ENCODE data around the gene SNX21. TPM values are rescaled to one million over a fixed set of nuclear protein-coding genes. Genes with fewer than 3 reads are reported as not detected.
"Not testable (repeated sequence)": the region's sequence is repeated elsewhere in the genome, so short reads cannot be mapped to it uniquely, and the experiment has no call there.

The SNX21 gene
- total RNA-seq, 2 experiments from 2014 or later, result 1.6 TPM

DNA sequence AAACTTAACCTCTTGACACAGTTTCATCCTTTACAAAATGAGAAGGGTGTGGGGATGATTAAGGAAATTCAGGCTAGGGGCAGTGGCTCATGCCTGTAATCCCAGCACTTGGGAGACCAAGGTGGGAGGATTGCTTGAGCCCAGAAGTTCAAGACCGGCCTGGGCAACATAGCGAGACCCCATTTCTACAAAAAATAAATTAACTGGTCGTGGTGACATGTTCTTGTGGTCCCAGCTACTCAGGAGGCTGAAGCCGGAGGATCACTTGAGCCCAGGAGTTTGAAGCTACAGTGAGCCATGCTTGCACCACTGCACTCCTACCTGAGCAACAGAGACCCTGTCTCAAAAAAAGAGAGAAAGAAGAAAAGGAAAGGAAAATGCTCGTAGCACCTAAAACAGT, 32.9 kb downstream of the SNX21 start:
- ChIA-PET POLR2A (no interaction called here), CTCF (no interaction called here)

DNA sequence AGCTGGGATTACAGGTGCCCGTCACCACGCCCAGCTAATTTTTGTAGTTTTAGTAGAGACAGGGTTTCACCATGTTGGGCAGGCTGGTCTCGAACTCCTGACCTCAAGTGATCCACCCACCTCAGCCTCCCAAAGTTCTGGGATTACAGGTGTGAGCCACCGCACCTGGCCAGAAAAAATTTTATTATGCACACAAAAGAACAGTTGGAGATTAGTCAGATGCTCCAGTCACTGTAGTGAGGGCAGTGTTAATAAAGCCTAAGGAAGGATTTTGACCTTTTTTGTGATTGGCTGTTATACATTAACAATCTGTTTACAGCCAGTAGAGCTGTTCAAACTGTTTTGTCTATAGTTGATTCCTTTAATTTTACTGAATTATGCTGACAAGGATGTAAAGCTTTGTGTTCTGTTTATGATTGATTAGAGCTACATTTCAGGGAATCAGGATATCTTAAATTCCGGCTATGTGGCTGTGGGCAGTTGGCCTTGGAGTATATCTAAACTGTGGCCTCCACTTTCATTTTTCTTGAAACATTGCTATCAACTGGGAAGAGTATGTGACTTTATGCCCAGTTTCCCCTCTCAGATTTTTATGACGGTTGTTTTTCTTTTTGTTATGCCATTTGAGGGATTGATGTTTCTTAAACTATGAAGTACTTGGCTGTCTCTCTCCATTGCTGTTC, 33.7 kb downstream of the SNX21 start:
- ChIA-PET CTCF (no interaction called here), POLR2A (no interaction called here)

DNA sequence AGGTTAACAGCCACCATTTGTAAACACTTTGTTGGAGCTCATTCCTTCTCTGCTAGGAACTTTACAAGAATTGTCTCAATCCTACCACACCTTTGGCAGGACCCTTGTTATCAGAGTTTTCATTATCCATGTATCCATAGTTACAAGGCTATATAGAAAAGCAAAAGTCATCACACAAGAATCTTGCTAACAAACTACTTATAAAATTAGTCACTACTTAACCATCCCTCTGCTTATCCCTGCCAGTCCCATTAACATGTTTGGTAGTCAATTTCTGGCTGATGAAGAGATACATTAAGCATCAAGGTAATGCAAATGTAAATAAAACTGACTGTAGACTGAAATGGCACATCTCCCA, 34.2 kb downstream of the SNX21 start:
- ChIA-PET CTCF (no interaction called here), POLR2A (no interaction called here)

DNA sequence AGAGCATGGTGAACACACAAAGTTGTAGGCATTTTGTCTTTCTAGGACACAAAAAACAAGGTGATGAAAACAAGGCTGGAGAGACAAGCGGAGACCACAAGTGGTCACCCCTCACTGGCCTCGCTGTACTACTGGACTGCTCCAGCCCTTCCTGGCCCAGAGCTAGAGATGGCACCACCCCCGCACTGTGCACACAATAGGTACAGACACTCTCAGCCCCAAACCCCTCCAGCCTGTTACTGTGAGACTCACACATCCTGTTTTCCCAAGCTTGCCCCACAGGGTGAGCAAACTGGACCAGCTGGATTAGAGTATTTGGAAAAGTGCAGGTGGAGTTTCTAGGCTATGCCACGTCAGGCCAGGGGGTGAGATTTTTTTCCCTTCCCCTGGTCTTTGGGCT, 39.0 kb downstream of the SNX21 start:
- POLR2A ChIA-PET, result no interaction called here

DNA sequence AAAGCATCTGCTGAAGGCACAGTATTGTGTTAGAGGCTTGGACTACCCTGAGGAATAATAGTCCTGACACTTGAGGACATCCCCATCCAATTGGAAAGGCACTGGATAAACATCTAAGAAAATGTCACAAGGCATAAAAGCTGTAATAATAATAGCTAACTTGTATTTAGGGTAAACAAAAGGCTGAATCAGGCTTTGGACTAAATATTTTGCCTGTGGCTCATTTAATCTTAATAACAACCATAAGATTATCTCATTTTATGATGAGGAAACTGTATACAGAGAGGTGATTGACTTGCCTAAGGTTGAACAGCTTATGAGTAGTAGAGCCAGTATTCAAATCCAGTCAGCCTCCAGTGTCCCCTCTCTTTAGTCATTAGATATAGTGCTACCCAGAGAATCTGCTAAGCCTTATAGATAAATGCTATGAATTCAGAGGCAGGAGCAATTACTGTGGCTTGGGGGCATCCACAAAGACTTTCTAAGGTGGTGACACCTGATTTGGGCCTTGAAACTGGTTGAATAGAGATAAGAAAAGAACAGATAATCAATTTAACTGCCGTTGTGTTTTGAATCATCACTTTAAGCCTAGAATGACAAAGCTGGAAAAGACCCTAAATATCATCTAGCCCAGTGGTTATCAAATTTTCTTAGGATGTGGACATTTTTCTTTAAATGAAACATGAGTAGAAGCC, 40.0 kb downstream of the SNX21 start:
- POLR2A ChIA-PET, result no interaction called here
- CTCF ChIA-PET, result no interaction called here

More for the DNA sequence above, 39.0 kb downstream of the SNX21 start:
- CTCF ChIA-PET, result interaction anchor here (0.6 kb wide), 1 partner anchor 56 kb away, joined by 3 read pairs; no protein-coding TSS in a partner anchor

DNA sequence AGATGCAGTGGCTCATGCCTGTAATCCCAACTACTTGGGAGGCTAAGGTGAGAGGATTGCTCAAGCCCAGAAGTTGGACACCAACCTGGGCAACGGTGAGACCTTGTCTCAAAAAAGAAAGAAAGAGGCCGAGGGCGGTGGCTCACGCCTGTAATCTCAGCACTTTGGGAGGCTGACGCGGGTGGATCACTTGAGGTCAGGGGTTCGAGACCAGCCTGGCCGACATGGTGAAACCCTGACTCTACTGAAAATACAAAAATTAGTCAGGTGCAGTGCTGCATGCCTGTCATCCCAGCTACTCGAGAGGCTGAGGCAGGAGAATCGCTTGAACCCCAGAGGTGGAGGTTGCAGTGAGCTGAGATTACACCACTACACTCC, 40.5 kb downstream of the SNX21 start:
- POLR2A ChIA-PET, CTCF ChIA-PET: not testable (repeated sequence)

DNA sequence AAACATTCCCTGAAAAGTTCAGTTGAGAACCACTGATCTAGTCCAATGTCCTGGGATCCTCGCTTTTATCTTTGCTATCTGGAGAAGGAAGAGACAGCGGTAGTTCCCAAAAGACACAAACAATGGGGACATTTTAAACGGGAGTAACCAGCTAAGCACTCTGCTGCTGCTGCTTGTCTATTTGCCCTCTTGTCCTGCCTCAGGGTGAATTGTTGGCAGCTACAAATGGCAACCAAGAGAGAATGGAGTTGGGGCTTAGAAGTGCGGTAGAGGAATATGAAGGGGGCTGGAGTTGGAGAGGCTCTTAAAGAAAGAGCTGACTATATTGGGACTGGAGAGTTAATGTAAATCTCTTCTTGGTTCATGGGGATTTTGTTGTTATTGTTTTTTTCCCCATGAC, 41.0 kb downstream of the SNX21 start:
- CTCF ChIA-PET, result interaction anchor here (0.6 kb wide), 1 partner anchor 95 kb away, joined by 3 read pairs; no protein-coding TSS in a partner anchor
- POLR2A ChIA-PET, result no interaction called here

DNA sequence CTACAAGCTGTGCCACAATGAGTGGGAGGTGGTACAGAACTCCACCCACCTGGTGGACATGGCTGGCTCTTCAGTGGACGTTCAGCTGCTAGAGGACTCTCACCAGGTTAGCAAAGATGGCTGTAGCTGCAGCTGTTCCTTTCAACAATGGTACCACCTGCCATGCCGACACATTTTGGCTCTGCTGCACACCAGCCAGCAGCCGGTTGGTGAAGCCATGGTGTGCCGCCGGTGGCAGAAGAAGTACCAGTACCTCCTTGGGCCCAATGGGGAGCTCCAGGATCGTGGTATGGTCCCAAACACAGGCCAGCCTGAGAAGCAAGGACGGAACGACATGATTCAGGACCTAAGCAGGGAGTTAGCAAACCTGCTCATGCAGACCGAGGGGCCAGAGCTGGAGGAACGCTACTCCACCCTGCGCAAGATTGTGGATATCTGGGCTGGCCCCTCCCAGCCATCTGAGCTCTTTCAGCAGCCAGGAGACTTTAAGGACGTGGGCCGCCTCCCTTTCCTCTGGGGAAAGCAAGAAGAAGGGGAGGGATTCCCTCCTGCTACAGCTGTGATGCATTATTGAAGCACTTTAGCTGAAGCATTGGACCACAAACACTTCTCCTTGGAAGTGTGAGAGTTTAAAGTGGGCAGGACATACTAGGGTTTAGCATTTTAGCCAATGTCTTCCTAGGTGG, 44.6 kb downstream of the SNX21 start:
- ChIA-PET CTCF (no interaction called here), POLR2A (no interaction called here)

DNA sequence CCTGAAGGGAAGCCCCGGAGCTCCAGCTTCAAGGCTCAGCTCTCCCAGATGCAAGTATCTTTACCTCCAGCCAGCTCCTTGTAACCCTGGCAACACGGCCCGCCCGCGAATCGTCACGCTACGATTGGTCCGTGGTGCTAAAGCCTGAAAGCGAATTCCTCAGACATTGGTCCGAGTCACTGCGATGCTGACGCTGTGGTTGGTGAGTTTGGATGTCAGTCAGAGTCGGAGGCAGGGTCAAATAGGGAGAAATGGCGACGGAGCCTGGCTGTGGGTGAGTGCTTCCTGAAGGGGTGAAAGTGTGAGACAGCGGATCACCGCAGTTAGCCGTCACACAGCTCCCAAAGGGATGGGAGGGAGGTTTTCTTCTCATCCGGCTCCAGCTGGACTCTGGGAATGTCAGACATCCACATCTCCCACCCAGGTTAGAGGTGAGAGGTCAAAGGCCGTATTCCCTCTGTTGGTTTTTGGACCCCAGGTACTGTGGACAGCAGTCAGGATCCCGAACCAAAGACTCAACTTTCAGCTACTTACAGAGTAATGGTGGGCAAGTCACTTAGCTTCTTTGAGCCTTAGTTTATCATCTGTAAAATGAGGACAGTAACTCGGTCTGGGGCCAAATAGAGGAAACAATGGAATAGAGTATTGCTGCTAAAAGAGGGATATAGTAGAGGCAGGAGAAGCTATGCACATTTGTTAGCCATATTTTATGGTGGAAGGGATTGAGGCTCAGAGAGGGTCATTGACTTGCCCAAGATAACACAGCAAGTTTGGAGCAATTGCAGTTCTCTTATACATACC, 47.6 kb downstream of the SNX21 start, which contains the start of gene ZSWIM1:
Gene ZSWIM1 (plus strand): TSS at position 240 of the 801 bp plus-strand sequence. CDS start 1,366 bp downstream, outside the sequence.
- CTCF ChIA-PET, result interaction anchor here (1.0 to 2.4 kb wide), 6 partner anchors 9 to 91 kb away, joined by 3 to 10 read pairs (median 3); partner anchors contain the start of genes ACOT8 and ZSWIM3
- POLR2A ChIA-PET, result interaction anchor here (0.6 to 2.4 kb wide), 5 partner anchors 9 to 90 kb away, joined by 3 to 15 read pairs (median 5); partner anchors contain the start of genes ACOT8, CTSA, NEURL2 and ZSWIM3

DNA sequence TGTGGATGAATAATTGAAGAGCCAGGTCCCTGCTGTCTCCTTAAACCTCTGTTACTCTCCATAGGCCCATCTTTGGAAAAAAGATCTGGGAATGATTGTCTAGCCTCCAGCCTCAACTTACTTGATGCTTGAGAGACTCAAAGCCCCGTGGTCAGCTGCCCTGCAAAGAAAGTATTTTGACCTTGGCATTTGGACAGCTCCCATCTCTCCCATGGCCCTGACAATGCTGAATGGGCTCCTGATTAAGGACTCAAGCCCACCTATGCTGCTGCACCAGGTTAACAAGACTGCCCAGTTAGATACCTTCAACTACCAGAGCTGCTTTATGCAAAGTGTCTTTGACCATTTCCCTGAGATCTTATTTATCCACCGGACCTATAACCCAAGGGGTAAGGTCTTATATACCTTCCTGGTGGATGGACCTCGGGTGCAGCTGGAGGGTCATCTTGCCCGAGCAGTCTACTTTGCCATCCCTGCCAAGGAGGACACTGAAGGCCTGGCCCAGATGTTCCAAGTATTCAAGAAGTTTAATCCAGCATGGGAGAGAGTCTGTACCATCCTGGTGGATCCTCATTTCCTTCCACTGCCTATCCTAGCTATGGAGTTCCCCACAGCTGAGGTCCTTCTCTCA, 49.0 kb downstream of the SNX21 start:
- ChIA-PET POLR2A (interaction anchor here (1.3 kb wide), 1 partner anchor 51 kb away, joined by 3 read pairs; no protein-coding TSS in a partner anchor), CTCF (interaction anchor here (1.4 to 2.4 kb wide), 3 partner anchors 7 to 90 kb away, joined by 3 to 10 read pairs (median 4); no protein-coding TSS in a partner anchor)

DNA sequence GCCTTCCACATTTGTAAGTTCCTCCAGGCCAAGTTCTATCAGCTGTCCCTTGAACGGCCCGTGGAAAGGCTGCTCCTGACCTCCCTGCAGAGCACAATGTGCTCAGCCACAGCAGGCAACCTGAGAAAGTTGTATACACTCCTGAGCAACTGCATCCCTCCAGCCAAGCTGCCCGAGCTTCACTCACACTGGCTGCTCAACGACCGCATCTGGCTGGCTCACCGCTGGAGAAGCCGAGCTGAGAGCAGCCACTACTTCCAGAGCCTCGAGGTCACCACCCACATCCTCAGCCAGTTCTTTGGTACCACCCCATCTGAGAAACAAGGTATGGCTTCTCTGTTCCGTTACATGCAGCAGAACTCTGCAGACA, 49.5 kb downstream of the SNX21 start:
- CTCF ChIA-PET, result interaction anchor here (1.4 kb wide), 1 partner anchor 21 kb away, joined by 4 read pairs; no protein-coding TSS in a partner anchor
- POLR2A ChIA-PET, result interaction anchor here (1.3 kb wide), 1 partner anchor 51 kb away, joined by 3 read pairs; no protein-coding TSS in a partner anchor

DNA sequence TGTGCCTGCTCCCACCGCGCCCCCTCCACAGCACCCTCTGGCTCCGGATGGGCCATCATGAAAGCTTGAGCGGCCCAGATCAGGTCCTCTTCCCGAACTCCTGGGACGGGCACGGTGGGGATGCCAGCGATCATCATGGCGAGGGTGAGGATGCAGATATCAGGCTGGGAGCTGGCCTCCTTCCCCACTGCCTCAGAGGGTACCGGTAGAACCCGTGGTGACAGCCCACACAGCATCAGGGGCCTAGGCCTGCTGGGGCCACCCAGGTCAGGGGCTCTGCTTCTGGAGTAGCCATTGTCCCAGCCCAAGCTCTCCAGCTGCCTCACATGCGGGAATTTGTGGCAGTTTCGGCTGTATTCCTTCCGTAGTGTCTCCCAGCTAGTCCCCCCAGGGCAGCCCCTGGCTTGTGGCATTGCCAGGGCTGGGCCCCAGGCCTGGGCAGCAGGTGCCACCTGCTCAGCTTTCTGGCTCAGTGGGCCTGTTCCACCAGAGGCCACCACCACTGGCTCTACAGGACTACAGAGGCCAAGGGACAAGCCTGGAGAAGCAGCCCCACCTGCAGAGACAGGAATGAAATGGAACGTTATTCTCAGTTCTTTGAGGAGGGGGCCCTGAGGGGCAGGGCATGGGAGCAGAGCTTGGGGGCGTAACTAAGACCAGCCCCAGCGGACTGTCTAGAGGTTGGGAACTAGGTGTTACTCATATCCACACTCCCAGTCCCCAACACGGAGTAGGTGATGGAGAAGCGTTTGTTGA, 53.2 kb downstream of the SNX21 start:
- ChIA-PET POLR2A (no interaction called here), CTCF (interaction anchor here (1.1 kb wide), 1 partner anchor 25 kb away, joined by 3 read pairs; the partner anchor contains the start of gene PLTP)

DNA sequence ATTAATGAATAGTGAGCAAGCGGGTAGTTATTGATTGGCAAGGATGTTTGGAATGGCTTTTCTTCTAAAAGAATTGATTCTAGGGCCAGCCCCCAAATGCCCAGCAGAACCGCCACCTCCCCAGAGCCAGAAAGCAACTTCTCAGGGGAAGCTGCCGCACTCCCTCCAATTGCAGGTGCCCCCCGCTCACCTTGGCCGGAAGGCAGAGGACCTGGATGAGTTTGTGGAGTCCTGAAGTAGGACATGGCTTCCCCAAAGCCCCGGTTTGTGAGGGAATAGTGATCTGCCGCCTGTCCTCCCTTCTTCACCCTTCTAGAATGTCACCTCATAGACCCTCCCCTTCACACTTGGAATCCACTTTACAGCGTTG, 53.7 kb downstream of the SNX21 start, which contains the start of gene SPATA25:
Gene SPATA25 (minus strand): TSS at position 277 of the 370 bp plus-strand sequence. CDS start 32 bp downstream, at position 245.
- ChIA-PET POLR2A (no interaction called here), CTCF (no interaction called here)

DNA sequence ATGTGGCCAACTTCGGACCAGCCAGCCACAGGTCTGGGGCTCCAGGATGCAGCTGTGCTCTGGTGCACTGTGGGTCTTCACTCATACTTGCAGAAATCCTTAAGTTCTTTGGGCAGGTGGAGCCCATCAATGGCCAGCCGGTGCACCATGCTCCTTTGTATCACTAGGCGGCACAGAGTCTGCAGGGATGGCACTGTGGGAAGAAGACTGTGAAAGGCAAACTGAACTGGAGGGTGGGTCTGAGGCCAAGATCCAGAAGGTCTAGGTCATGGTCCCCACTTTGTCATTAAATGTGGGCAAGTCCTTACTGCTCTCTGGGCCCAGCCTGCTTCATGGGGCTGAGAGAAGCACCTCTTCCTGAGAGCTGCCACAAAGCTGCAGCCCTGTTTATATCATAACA, 55.1 kb downstream of the SNX21 start:
- ChIA-PET CTCF (interaction anchor here (0.9 to 3.0 kb wide), 2 partner anchors 75 to 82 kb away, joined by 3 to 16 read pairs; no protein-coding TSS in a partner anchor), POLR2A (no interaction called here)

DNA sequence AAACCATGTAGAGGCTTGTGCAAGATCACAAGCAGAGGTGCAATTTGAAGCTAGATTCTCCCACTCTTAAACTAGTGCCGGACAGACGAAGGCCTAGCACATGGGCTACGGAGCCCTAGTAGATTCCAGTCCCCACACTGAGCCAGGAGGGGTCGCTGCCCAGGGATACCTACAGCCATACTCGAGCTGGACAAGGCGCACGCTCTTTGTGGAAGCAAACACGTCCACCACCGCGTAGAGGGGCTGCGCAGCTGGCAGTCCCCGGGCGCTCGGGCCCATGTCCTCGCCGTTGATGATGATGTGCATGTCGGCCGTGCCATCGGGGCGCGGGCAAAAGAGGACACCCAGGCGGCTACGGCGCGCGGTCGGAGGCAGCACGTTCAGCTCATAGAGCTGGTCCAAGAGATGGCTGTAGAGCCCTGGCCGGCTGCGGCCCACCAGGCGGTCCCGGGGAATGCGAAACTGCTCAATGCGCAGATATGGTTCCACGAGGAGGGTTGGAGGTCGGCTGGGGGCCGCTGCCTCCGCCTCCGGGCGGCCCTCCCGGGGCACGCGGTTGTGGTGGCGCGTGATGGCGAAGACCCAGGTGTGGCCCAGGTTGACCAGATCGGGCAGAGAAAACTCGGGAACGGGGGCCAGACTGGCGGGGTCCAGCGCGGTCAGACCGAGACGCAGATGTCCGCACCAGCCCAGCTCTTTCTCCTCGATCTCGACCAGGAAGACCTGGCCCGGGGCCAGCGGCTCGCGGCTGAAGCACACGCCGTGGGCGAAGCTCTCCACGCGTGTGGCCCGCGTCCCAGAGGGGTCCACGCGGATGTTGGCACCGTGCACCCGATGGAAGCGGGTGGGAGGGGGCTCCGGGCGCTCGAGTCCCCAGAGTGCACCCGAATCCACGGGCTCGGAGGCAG, 56.7 kb downstream of the SNX21 start:
- ChIA-PET POLR2A (interaction anchor here (0.9 to 2.3 kb wide), 5 partner anchors 9 to 77 kb away, joined by 3 to 10 read pairs (median 5); partner anchors contain the start of genes PCIF1, PLTP and ZSWIM1), CTCF (interaction anchor here (0.7 to 3.0 kb wide), 6 partner anchors 8 to 91 kb away, joined by 3 to 16 read pairs (median 4); partner anchors contain the start of gene ZSWIM1)

Measured in activated CD8-positive, alpha-beta memory T cell treated with anti-CD3 and anti-CD28 coated beads for 36 hours (primary cell).